Type B pancreatic cell (in vitro differentiated cells): Measurements from ENCODE around the gene SS18L1. TPM values are rescaled to one million over a fixed set of nuclear protein-coding genes. Genes with fewer than 3 reads are reported as not detected.

Experiments used
- DNase-seq: peaks from one replicate; pipeline ENCODE4 v3.0.0; 2021; ENCODE audit warnings: mixed read lengths; ENCODE audit not compliant: unreplicated experiment; ENCODE audit errors: extremely low spot score
- H3K27ac Mint-ChIP-seq: 2 replicates; pipeline ENCODE4 v1.8.0; 2021; ENCODE audit warnings: mild to moderate bottlenecking, mixed read lengths
- H3K27me3 Mint-ChIP-seq: 2 replicates; pipeline ENCODE4 v1.8.0; 2021; ENCODE audit warnings: mixed read lengths
- H3K36me3 Mint-ChIP-seq: 2 replicates; pipeline ENCODE4 v1.8.0; 2021; ENCODE audit warnings: mixed read lengths
- H3K4me1 Mint-ChIP-seq: one replicate; pipeline ENCODE4 v1.8.0; 2021; ENCODE audit warnings: mixed read lengths; ENCODE audit not compliant: unreplicated experiment
- H3K4me3 Mint-ChIP-seq: 2 replicates; pipeline ENCODE4 v1.8.0; 2021; ENCODE audit warnings: mild to moderate bottlenecking, mixed read lengths
- H3K9me3 Mint-ChIP-seq: 2 replicates; pipeline ENCODE4 v1.8.0; 2021; ENCODE audit warnings: mixed read lengths
- CTCF ChIP-seq: fragments of 200-600 bp; sonication (generic); conservative IDR thresholded peaks from 2 replicates; pipeline ENCODE4 v1.5.0; 2021; ENCODE audit warnings: antibody characterized with exemption, mild to moderate bottlenecking
- total RNA-seq: library from RNA; stranded (reverse); gene quantifications from 2 replicates; pipeline ENCODE4 v1.2.1, GENCODE V29; 2021; ENCODE audit warnings: low replicate concordance

SS18L1 gene
- total RNA-seq, 1 donor from 2014 or later: 25.5 TPM

GRCh38 chr20:62103508-62104233 lies 39.9 kb upstream of the SS18L1 start:
- peaks cover 13% of the 10 kb centered on the region for H3K27me3 Mint-ChIP-seq
- no peaks in the 10 kb centered on the region for H3K36me3 Mint-ChIP-seq
- H3K9me3 Mint-ChIP-seq: peaks cover under 1% of the 10 kb centered on the region
- TF ChIP-seq CTCF: no peak
- H3K4me3 Mint-ChIP-seq: no peak overlapping the region
- no peak for DNase-seq
- H3K4me1 Mint-ChIP-seq: no peaks in the 10 kb centered on the region
- no peak overlapping the region for H3K27ac Mint-ChIP-seq

DNA sequence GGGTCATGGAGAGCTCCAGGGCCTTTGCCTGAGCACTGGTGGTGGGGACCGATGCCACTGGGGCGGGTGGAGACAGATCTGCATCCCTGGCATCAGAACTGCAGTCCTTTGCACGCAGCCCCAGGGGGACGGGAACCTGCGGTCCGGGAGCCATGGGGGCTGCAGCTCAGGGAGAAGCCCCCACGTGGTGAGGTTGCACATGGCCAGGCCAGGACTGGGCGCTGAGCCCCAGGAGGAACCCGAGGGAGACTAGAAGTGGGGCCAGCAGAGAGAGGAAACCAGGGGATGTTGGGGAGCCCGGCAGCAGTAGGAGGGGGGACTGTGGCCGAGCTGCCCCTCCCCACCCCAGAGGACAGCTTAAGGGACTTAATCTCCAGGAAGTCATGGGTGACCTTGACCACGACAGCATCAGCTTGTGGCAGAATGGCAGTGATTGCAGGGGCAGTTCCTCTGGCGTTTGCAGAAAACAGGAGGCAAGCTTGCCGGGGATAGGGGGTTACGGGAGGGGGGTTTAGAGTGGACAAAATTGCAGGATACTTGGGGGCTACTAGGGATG lies 39.3 kb upstream of the SS18L1 start:
- no peak for DNase-seq
- no peak for TF ChIP-seq CTCF
- Mint-ChIP-seq H3K4me3 (no peak overlapping the region), H3K4me1 (no peaks in the 10 kb centered on the region), H3K36me3 (no peaks in the 10 kb centered on the region), H3K9me3 (peaks cover 7% of the 10 kb centered on the region), H3K27me3 (peaks cover 13% of the 10 kb centered on the region), H3K27ac (no peak overlapping the region)

- TF ChIP-seq CTCF: no peak
These were observed 38.7 kb upstream of the SS18L1 start for GRCh38 chr20:62104791-62105345.

DNA sequence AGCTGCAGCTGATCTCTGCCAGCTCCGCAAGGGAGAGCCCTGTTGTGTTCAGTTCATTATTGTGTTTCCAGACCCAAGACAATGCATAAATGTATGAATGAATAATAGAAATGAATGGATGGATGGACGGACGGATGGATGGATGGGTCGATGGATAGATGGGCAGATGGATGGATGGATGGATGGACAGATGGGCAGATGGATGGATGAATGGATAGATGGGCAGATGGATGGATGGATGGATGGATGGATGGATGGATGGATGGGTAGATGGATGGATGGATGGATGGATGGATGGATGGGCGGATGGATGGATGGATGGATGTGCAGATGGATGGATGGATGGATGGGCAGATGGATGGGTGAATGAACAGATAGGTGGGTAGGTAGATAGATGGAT lies 38.0 kb upstream of the SS18L1 start:
- Mint-ChIP-seq H3K36me3 (no peaks in the 10 kb centered on the region), H3K4me1 (no peaks in the 10 kb centered on the region), H3K27me3 (peaks cover 13% of the 10 kb centered on the region), H3K4me3 (no peak overlapping the region), H3K27ac (no peak overlapping the region), H3K9me3 (peaks cover 8% of the 10 kb centered on the region)
- no peak for TF ChIP-seq CTCF
- no peak for DNase-seq

More at GRCh38 chr20:62104791-62105345, 38.7 kb upstream of the SS18L1 start:
- Mint-ChIP-seq H3K36me3 (no peaks in the 10 kb centered on the region), H3K4me3 (no peak overlapping the region), H3K9me3 (peaks cover 8% of the 10 kb centered on the region), H3K27ac (no peak overlapping the region), H3K27me3 (peaks cover 13% of the 10 kb centered on the region), H3K4me1 (no peaks in the 10 kb centered on the region)
- no peak for DNase-seq

- no peak for DNase-seq
- H3K36me3 Mint-ChIP-seq: no peaks in the 10 kb centered on the region
- no peak for TF ChIP-seq CTCF
- no peak overlapping the region for H3K4me3 Mint-ChIP-seq
- H3K9me3 Mint-ChIP-seq: peaks cover 8% of the 10 kb centered on the region
- no peaks in the 10 kb centered on the region for H3K4me1 Mint-ChIP-seq
- no peak overlapping the region for H3K27ac Mint-ChIP-seq
- peaks cover 11% of the 10 kb centered on the region for H3K27me3 Mint-ChIP-seq
These were observed 32.4 kb upstream of the SS18L1 start for GRCh38 chr20:62111148-62111547.
